Urinary bladder (tissue), 4 donors: ENCODE results near the gene BLVRA. TPM values are rescaled to one million over a fixed set of nuclear protein-coding genes. Genes with fewer than 3 reads are reported as not detected.
"Not testable (repeated sequence)": the region's sequence is repeated elsewhere in the genome, so short reads cannot be mapped to it uniquely, and the experiment has no call there.

ENCODE experiments used
- DNase-seq: peaks from one replicate; pipeline ENCODE4 v3.0.0-alpha.2; 2015; ENCODE audit errors: extremely low spot score
- H3K27ac ChIP-seq: one replicate; pipeline ENCODE4 v1.5.1; 2013; ENCODE audit warnings: low read depth, mild to moderate bottlenecking, moderate library complexity
- H3K36me3 ChIP-seq: one replicate; pipeline ENCODE4 v1.6.1; 2013; ENCODE audit warnings: mild to moderate bottlenecking, moderate library complexity; ENCODE audit not compliant: insufficient read depth
- H3K4me1 ChIP-seq: one replicate; pipeline ENCODE4 v1.6.1; 2013; ENCODE audit warnings: mild to moderate bottlenecking, moderate library complexity; ENCODE audit not compliant: insufficient read depth
- H3K4me3 ChIP-seq: one replicate; pipeline ENCODE4 v1.5.1; 2013; ENCODE audit warnings: low read depth, low read length
- WGBS: extraction: QIAGEN DNeasy Blood & Tissue Kit; methylation state at CpG from one replicate; pipeline ENCODE4 v1.1.7; 2013; 5-methylcytosine and 5-hydroxymethylcytosine counted together
- polyA plus RNA-seq: library from polyadenylated mRNA; stranded (reverse); fragments of 200-250 nt; gene quantifications from one replicate; pipeline ENCODE4 v1.2.3, GENCODE V29; 2013
- total RNA-seq: library from RNA; depleted of rRNA; stranded (reverse); fragments of >200 nt; gene quantifications from one replicate; pipeline ENCODE4 v1.2.3, GENCODE V29; 2014
- donor health status: healthy with polysubstance abuse.
- donor health status: healthy.

The BLVRA gene
- total and polyA plus RNA-seq, 2 donors: 16.2 to 60.2 TPM

DNA sequence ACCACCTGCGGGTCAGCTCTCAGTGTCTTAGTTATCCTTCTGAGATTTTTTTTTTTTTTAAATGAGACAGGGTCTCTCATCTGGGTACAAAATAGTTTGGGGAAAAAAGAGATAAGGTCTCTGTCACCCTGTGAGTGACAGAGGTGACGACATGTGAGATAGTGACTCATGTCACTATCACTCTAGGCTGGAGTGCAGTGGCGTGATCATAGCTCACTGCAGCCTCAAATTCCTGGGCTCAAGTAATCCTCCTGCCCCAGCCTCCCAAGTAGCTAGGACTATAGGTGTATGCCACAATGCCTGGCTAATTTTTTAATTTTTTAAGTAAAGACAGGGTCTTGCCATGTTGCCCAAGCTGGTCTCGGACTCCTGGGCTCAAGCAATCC is 10.4 kb downstream of the BLVRA start:
- 89% methylated on average over 4 of the region's 4 CpGs for WGBS
- H3K4me3 ChIP-seq: no peak overlapping the region
- H3K36me3 ChIP-seq: no peaks in the 10 kb centered on the region
- H3K4me1 ChIP-seq: no peaks in the 10 kb centered on the region
- no peak for DNase-seq
- H3K27ac ChIP-seq: no peak overlapping the region

DNA sequence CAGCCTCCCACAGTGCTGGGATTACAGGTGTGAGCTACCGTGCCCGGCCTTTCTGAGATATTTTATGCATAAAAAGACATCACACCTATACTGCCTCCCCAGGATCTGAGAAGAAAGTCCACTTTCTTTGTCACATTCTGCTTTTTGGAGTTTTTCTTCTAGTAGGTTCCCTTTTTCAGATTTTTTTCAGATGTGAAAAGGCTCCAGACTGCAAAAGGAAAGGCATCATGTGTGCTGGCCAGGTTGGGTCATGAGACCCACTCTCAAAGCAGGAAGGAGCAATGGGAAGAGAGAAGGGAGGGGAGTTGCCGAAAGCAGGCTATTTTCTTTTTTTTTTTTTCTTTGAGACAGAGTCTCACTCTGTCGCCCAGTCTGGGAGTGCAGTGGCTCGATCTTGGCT is 10.8 kb downstream of the BLVRA start:
- no peak overlapping the region for H3K27ac ChIP-seq
- 89% methylated on average over 5 of the region's 5 CpGs for WGBS

DNA sequence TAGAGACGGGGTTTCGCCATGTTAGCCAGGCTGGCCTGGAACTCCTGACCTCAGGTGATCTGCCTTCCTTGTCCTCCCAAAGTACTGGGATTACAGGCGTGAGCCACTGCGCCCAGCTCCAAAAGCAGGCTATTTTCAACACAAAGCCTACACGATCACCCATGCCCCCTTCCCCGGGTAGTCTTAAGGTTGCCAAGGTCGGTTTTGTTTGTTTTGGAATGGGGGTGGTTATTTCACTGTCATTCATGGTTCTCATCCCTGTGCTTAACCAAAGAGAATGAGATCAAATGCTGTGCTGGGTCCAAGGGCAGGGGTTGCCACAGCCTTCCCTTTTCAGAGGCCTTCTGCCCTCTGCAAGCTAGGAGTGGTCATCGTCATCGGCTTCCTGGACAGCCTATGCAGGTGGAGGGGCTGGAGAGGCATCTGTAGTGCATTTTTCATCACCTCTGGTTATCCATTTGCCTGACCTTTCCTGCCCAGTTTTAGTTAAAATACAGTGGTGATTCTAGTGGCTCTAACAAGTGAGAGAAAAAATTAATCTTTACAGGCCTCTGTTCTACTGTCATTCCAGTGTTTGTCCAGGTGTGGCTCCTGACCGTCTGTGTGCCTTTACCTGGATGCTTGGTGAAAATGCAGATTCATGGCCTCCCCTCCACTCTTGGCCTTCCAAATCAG is 11.4 kb downstream of the BLVRA start:
- no peaks in the 10 kb centered on the region for H3K36me3 ChIP-seq
- DNase-seq: no peak
- H3K4me1 ChIP-seq: no peaks in the 10 kb centered on the region
- H3K27ac ChIP-seq: no peak overlapping the region
- WGBS: 86% methylated on average over 10 of the region's 10 CpGs
- H3K4me3 ChIP-seq: no peak overlapping the region

More for the DNA sequence above, 10.8 kb downstream of the BLVRA start:
- no peak for DNase-seq
- Histone ChIP-seq H3K36me3 (no peaks in the 10 kb centered on the region), H3K4me1 (no peaks in the 10 kb centered on the region), H3K4me3 (no peak overlapping the region)

DNA sequence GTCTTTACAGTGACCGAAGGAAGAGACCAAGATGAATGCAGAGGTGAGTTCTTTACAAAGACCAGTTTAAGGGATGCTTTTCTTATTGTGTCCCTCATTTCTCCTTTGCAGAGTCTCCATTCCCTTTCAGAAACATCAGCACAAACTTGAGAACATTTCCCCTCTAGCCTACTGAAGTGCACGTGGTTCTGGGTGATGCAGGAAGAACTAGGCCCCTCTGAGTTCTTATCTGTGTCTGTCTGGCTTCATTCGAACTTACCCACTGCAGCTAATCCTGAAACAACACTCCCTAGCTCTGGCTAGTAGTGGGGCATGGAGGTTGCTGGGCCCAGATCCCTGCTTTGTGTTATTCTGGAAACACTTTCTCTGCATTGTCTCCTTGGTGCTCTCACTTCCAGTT is 12.6 kb downstream of the BLVRA start:
- WGBS: 59% methylated on average over 3 of the region's 3 CpGs
- no peak overlapping the region for H3K4me3 ChIP-seq
- no peaks in the 10 kb centered on the region for H3K36me3 ChIP-seq
- no peak for DNase-seq
- no peak overlapping the region for H3K27ac ChIP-seq
- no peaks in the 10 kb centered on the region for H3K4me1 ChIP-seq

DNA sequence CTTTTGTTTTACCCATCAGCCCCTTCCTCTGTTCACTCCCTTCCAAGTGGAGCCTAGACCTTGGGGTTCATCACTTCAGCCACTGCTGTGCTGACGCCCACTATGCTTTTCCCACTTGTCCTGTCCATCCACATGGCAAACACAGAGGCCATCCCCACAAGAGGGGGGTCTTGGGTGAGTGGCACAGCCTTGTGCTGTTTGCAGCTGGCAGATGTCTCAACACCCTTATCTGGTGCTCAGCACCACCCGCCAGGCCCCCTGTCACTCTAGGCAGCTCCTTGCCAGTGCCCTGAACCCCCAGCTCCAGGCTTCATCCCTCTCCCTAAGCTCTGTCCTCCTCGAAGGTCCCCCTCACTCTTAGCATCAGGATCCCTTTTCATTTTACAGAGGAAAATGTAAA is 13.1 kb downstream of the BLVRA start:
- H3K4me3 ChIP-seq: no peak overlapping the region
- H3K4me1 ChIP-seq: no peaks in the 10 kb centered on the region
- WGBS: 67% methylated on average over 3 of the region's 3 CpGs
- H3K36me3 ChIP-seq: no peaks in the 10 kb centered on the region
- no peak overlapping the region for H3K27ac ChIP-seq
- no peak for DNase-seq

DNA sequence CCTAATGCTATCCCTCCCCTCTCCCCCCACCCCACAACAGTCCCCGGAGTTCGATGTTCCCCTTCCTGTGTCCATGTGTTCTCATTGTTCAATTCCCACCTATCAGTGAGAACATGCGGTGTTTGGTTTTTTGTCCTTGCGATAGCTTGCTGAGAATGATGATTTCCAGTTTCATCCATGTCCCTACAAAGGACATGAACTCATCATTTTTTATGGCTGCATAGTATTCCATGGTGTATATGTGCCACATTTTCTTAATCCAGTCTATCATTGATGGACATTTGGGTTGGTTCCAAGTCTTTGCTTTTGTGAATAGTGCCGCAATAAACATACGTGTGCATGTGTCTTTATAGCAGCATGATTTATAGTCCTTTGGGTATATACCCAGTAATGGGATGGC is 14.8 kb downstream of the BLVRA start:
- H3K4me3 ChIP-seq, H3K27ac ChIP-seq, DNase-seq, H3K4me1 ChIP-seq, H3K36me3 ChIP-seq: not testable (repeated sequence)
- WGBS: 93% methylated on average over 4 of the region's 6 CpGs

DNA sequence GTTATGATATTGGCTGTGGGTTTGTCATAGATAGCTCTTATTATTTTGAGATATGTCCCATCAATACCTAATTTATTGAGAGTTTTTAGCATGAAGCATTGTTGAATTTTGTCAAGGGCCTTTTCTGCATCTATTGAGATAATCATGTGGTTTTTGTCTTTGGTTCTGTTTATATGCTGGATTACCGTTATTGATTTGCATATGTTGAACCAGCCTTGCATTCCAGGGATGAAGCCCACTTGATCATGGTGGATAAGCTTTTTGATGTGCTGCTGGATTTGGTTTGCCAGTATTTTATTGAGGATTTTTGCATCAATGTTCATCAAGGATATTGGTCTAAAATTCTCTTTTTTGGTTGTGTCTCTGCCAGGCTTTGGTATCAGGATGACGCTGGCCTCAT is 16.8 kb downstream of the BLVRA start:
- not testable (repeated sequence) for H3K27ac ChIP-seq, H3K4me3 ChIP-seq, H3K4me1 ChIP-seq, H3K36me3 ChIP-seq, DNase-seq
- WGBS: 99% methylated on average over 2 of the region's 2 CpGs

DNA sequence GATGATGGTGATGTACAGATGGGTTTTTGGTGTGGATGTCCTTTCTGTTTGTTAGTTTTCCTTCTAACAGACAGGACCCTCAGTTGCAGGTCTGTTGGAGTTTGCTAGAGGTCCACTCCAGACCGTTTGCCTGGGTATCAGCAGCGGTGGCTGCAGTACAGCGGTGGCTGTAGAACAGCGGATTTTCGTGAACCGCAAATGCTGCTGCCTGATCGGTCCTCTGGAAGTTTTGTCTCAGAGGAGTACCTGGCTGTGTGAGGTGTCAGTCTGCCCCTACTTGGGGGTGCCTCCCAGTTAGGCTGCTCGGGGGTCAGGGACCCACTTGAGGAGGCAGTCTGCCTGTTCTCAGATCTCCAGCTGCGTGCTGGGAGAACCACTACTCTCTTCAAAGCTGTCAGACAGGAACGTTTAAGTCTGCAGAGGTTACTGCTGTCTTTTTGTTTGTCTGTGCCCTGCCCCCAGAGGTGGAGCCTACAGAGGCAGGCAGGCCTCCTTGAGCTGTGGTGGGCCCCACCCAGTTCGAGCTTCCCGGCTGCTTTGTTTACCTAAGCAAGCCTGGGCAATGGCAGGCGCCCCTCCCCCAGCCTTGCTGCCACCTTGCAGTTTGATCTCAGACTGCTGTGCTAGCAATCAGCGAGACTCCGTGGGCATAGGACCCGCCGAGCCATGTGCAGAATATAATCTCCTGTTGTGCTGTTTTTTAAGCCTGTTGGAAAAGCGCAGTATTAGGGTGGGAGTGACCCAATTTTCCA is 20.0 kb downstream of the BLVRA start:
- H3K4me3 ChIP-seq, H3K27ac ChIP-seq, H3K36me3 ChIP-seq, DNase-seq, H3K4me1 ChIP-seq: not testable (repeated sequence)
- 88% methylated on average over 15 of the region's 18 CpGs for WGBS

DNA sequence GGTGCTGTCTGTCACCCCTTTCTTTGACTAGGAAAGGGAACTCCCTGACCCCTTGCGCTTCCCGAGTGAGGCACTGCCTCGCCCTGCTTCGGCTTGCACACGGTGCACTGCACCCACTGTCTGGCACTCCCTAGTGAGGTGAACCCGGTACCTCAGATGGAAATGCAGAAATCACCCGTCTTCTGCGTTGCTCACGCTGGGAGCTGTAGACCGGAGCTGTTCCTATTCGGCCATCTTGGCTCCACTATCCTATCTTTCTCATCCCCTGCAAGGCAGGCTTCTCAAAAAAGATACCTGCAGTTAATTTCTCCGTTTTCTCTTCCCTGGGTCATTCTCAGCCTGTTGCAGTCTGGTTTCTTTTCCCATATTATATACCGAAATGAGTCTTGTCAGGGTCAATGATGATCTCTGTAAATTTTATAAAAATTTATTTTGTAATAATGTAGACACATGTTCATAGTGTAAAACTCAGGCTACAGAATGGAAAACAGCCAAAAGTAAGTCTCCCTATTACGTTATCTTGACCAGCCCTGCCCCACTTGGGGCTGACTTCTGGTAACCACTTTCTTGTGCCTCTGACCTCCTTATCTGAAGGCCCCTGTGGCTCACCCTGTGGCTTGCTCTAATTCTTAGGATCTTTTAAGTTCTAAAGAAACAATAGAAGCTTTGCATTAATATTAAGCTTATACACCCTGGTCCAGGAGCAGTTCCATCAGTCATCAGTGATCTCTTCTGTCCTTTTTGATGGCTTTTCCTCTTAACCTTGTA is 20.7 kb downstream of the BLVRA start:
- Histone ChIP-seq H3K4me3 (no peak overlapping the region), H3K27ac (no peak overlapping the region), H3K4me1 (no peaks in the 10 kb centered on the region), H3K36me3 (no peaks in the 10 kb centered on the region)
- WGBS: 96% methylated on average over 14 of the region's 14 CpGs
- DNase-seq: no peak

DNA sequence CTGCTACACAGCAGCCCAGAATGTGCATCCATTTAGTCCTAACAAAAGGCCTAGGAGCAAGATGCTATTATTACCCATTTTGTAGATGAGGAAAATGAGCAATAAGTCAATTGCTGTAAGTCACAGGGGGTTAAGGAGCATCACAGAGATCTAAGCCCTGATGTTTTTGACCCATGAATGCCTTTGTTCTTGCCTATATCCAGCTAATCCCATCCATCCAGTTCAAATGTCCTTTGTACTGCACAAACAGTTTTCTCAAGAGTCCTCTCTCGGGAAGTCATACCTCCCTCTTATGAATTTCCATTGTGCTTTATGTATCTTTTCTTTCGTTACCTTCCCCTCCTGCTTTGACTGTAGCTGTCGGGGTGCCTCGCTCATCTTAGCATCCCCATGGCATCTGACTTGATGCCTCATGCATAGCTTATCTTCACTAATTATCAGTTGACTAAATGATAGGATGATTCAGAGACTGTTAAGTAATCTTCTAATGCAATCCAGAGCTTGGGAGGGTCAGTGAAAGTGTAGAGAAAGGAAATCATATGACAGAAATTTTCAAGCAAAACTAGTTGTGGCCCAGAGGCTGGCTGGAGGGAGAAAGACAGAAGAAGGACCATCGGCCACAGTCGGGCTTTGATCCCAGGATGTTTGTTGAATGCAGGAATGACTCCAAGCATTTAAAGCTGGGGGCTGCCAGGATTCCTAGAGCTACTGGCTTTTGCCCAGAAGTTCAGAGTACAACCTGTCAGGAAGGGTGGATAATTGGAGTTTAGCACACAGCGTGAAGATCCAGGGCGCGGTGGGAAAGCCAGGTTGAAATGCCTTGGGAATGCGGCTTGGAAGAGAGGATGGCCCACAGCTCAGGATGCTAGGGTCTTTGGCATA is 23.5 kb downstream of the BLVRA start:
- Histone ChIP-seq H3K27ac (no peak overlapping the region), H3K4me3 (no peak overlapping the region), H3K36me3 (no peaks in the 10 kb centered on the region), H3K4me1 (no peaks in the 10 kb centered on the region)
- DNase-seq: no peak
- 77% methylated on average over 10 of the region's 10 CpGs for WGBS

DNA sequence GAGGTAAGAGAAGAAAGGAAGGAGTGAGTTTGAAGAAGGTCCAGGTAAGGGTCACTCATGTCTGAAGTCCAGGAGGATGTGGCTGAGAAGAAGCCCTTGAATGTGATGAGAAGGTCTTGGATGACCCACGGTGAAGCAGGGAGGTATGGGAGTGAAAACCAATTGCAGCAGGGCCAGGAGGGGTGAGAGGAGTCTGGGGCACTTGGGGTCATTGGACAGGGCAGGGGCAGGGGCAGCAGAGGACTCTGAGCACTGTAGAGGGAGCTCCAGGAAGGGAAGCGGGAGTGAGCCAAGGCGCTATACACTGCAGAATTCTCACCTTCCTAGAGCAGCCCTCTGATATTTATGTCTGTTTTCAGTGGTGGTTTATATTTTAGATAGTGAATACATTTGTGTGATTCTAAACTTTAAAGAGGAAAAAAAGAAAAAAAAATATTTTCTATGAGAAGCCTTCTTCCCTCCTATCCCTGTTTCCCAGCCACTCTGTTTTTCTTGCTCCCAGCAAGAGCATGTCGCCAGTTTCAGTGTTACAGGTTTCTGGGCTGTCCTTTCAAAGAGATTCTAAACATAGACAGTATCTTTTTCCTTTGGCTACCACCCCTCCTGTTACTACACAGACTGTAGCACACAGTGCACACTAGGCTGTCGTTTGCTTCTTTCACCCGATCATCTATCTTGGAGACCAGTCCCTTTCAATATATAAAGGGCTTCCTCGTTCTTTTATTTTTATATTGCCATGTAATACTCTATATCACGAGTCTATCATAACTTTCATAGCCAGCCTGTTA is 24.5 kb downstream of the BLVRA start:
- no peaks in the 10 kb centered on the region for H3K36me3 ChIP-seq
- no peak for DNase-seq
- no peaks in the 10 kb centered on the region for H3K4me1 ChIP-seq
- WGBS: 89% methylated on average over 8 of the region's 8 CpGs
- no peak overlapping the region for H3K4me3 ChIP-seq
- H3K27ac ChIP-seq: no peak overlapping the region

DNA sequence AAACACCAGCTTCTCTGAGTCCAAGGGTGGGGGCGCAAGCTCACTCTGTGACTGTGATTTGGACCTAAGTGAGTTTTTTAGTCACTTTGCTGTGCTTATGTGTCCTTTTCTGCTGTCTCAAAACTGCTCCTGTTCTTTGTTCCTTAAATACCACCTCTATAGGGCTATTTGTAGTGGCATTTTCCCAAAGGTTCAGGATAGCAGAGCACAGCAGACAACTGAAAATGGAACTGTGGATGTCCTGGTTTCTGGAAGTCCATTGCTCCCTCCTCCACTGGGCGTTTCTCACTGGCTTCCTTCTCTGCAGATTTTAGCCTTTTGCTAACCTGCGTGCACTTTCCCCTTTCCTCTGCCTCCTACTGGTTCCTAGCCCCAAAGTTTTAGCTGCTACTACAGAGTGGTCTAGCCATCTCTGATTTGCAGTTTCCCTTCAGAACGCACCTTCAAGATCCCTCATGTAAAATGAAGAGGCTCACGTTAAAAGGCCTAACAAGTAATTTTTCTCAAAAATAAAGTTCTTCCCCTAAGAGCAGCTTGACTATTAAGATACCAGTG is 25.6 kb downstream of the BLVRA start:
- WGBS: 94% methylated on average over 5 of the region's 5 CpGs
- H3K4me1 ChIP-seq: no peaks in the 10 kb centered on the region
- no peaks in the 10 kb centered on the region for H3K36me3 ChIP-seq
- no peak overlapping the region for H3K27ac ChIP-seq
- DNase-seq: no peak
- H3K4me3 ChIP-seq: no peak overlapping the region
